Fibroblast of lung (primary cell): ENCODE measurements around the gene WHRN. TPM values are rescaled to one million over a fixed set of nuclear protein-coding genes. Genes with fewer than 3 reads are reported as not detected.

ENCODE experiments used
- DNase-seq, 2 donors: peaks; one replicate each; pipeline versions ENCODE4 v3.0.0 to v3.0.0-alpha.2; 2010; ENCODE audit warnings: low read depth in 2 of 2
- H2AFZ ChIP-seq: 2 replicates; pipeline ENCODE4 v1.5.1; 2012; ENCODE audit warnings: low read length, control low read depth, inconsistent platforms
- H3K27ac ChIP-seq: 2 replicates; pipeline ENCODE4 v1.5.1; 2011; ENCODE audit warnings: low read length, control low read depth; ENCODE audit not compliant: insufficient read depth
- H3K27me3 ChIP-seq: 2 replicates; pipeline ENCODE4 v1.5.1; 2011; ENCODE audit warnings: mild to moderate bottlenecking, low read length; ENCODE audit not compliant: control insufficient read depth, insufficient read depth
- H3K36me3 ChIP-seq: 2 replicates; pipeline ENCODE4 v1.5.1; 2011; ENCODE audit warnings: low read length; ENCODE audit not compliant: control insufficient read depth, insufficient read depth
- H3K4me1 ChIP-seq: 2 replicates; pipeline ENCODE4 v1.5.1; 2011; ENCODE audit warnings: low read length; ENCODE audit not compliant: control insufficient read depth, insufficient read depth; ENCODE audit errors: extremely low read depth
- H3K4me2 ChIP-seq: 2 replicates; pipeline ENCODE4 v1.5.1; 2011; ENCODE audit warnings: low read length, control low read depth; ENCODE audit not compliant: insufficient read depth; ENCODE audit errors: extremely low read depth
- H3K4me3 ChIP-seq, 4 experiments: fragments of 200-600 bp in 1 of 4; sonication (generic) in 1 of 4; replicated peaks in 1 of 4; 2 replicates each; pipeline ENCODE4 v1.5.1; 2011 to 2016; ENCODE audit warnings: low read length in 4 of 4, low read depth in 3 of 4, mild to moderate bottlenecking in 3 of 4, control low read depth in 2 of 4, inconsistent platforms in 1 of 4, mixed read lengths in 1 of 4; ENCODE audit not compliant: insufficient read depth in 1 of 4; ENCODE audit errors: control extremely low read depth in 1 of 4
- H3K79me2 ChIP-seq: 2 replicates; pipeline ENCODE4 v1.5.1; 2012; ENCODE audit warnings: mild to moderate bottlenecking, low read length, inconsistent platforms; ENCODE audit not compliant: control insufficient read depth, insufficient read depth
- H3K9ac ChIP-seq: 2 replicates; pipeline ENCODE4 v1.5.1; 2011; ENCODE audit warnings: mild to moderate bottlenecking, low read length, control low read depth; ENCODE audit not compliant: insufficient read depth
- H3K9me3 ChIP-seq: 2 replicates; pipeline ENCODE4 v1.5.1; 2012; ENCODE audit warnings: low read depth, low read length; ENCODE audit not compliant: control insufficient read depth, insufficient read depth
- H4K20me1 ChIP-seq: 2 replicates; pipeline ENCODE4 v1.5.1; 2011; ENCODE audit warnings: low read length; ENCODE audit not compliant: control insufficient read depth, insufficient read depth; ENCODE audit errors: extremely low read depth
- CTCF ChIP-seq, 2 donors: IDR thresholded peaks in 1 of 2; conservative IDR thresholded peaks in 1 of 2; 1 replicate in 1 of 2; 2 replicates in 1 of 2; pipeline ENCODE4 v1.5.1; 2011 to 2012; ENCODE audit warnings: low read length in 2 of 2, control low read depth in 1 of 2, inconsistent platforms in 1 of 2, low read depth in 1 of 2, mild to moderate bottlenecking in 1 of 2
- EZH2 ChIP-seq: IDR thresholded peaks from 2 replicates; pipeline ENCODE4 v1.5.1; 2012; ENCODE audit warnings: low read length, control low read depth, mild to moderate bottlenecking; ENCODE audit errors: missing control alignments
- polyA plus RNA-seq, 2 donors: library from polyadenylated mRNA; depleted of rRNA in 1 of 2; stranded (reverse) in 1 of 2; unstranded in 1 of 2; fragments of >200 nt; gene quantifications; 2 replicates each; pipeline ENCODE4 v1.2.1, GENCODE V29; 2011 to 2012; ENCODE audit warnings: missing spikeins in 1 of 2
- total RNA-seq: library from RNA; depleted of rRNA; stranded (reverse); fragments of >200 nt; gene quantifications from 2 replicates; pipeline ENCODE4 v1.2.1, GENCODE V29; 2014

The WHRN gene
- total and polyA plus RNA-seq, 2 donors (not counting 1 experiment from before 2014, with no cell fraction given) = 0.16 to 1.8 TPM

GRCh38 chr9:114416906-114417305 lies 88.4 kb downstream of the WHRN start:
- H3K4me3 ChIP-seq = no peak overlapping the region
- H3K4me2 ChIP-seq = no peak overlapping the region
- no peak for TF ChIP-seq EZH2
- TF ChIP-seq CTCF (conservative IDR thresholded peaks at IDR 0.05 in 1 of 2, IDR thresholded peaks at IDR 0.05 in 1 of 2; ENCODE audit: low read depth in 1 of 2, low read length in 2 of 2) = no peak
- peaks cover 8% of the 10 kb centered on the region for H3K27me3 ChIP-seq
- no peak for DNase-seq
- no peaks in the 10 kb centered on the region for H4K20me1 ChIP-seq
- H3K9me3 ChIP-seq = no peaks in the 10 kb centered on the region
- no peaks in the 10 kb centered on the region for H3K4me1 ChIP-seq
- H3K9ac ChIP-seq = no peak overlapping the region
- H3K27ac ChIP-seq = no peak overlapping the region
- no peaks in the 10 kb centered on the region for H3K79me2 ChIP-seq
- no peaks in the 10 kb centered on the region for H3K36me3 ChIP-seq
- no peak overlapping the region for H2AFZ ChIP-seq

- H2AFZ ChIP-seq = no peak overlapping the region
- no peaks in the 10 kb centered on the region for H3K9me3 ChIP-seq
- no peak for TF ChIP-seq CTCF (conservative IDR thresholded peaks at IDR 0.05 in 1 of 2, IDR thresholded peaks at IDR 0.05 in 1 of 2; ENCODE audit: low read depth in 1 of 2, low read length in 2 of 2)
- no peak for TF ChIP-seq EZH2
- no peak overlapping the region for H3K4me2 ChIP-seq
- no peaks in the 10 kb centered on the region for H3K79me2 ChIP-seq
- no peaks in the 10 kb centered on the region for H3K36me3 ChIP-seq
- no peak overlapping the region for H3K27ac ChIP-seq
- DNase-seq = no peak
- no peaks in the 10 kb centered on the region for H4K20me1 ChIP-seq
- peaks cover 8% of the 10 kb centered on the region for H3K27me3 ChIP-seq
- no peak overlapping the region for H3K9ac ChIP-seq
- H3K4me1 ChIP-seq = no peaks in the 10 kb centered on the region
- no peak overlapping the region for H3K4me3 ChIP-seq
Observed at GRCh38 chr9:114416290-114416689, 89.0 kb downstream of the WHRN start.

GRCh38 chr9:114414346-114414745 lies 90.9 kb downstream of the WHRN start:
- Histone ChIP-seq H3K79me2 (no peaks in the 10 kb centered on the region), H3K36me3 (no peaks in the 10 kb centered on the region), H3K9ac (no peak overlapping the region), H3K27ac (no peak overlapping the region), H3K4me3 (no peak overlapping the region), H3K27me3 (peaks cover 8% of the 10 kb centered on the region), H2AFZ (no peak overlapping the region), H3K9me3 (no peaks in the 10 kb centered on the region), H4K20me1 (no peaks in the 10 kb centered on the region), H3K4me2 (no peak overlapping the region), H3K4me1 (no peaks in the 10 kb centered on the region)
- no peak for DNase-seq
- TF ChIP-seq EZH2 = no peak
- no peak for TF ChIP-seq CTCF (conservative IDR thresholded peaks at IDR 0.05 in 1 of 2, IDR thresholded peaks at IDR 0.05 in 1 of 2; ENCODE audit: low read depth in 1 of 2, low read length in 2 of 2)
